Fibroblast of the aortic adventitia (primary cell): ENCODE data around the gene RAB40C. TPM values are rescaled to one million over a fixed set of nuclear protein-coding genes. Genes with fewer than 3 reads are reported as not detected.

Source experiments
- DNase-seq: peaks from one replicate; pipeline ENCODE4 v3.0.0-alpha.2; 2010; ENCODE audit warnings: low read depth
- H3K4me3 ChIP-seq: 2 replicates; pipeline ENCODE4 v1.5.1; 2011; ENCODE audit warnings: low read depth, mild to moderate bottlenecking, control low read depth, low read length, moderate library complexity
- CTCF ChIP-seq: IDR thresholded peaks from 2 replicates; pipeline ENCODE4 v1.5.1; 2011; ENCODE audit warnings: mild to moderate bottlenecking, low read length, control low read depth, inconsistent platforms; ENCODE audit not compliant: insufficient read depth
- total RNA-seq: library from RNA; depleted of rRNA; stranded (reverse); fragments of >200 nt; gene quantifications from 2 replicates; pipeline ENCODE4 v1.2.3, GENCODE V29; 2012; ENCODE audit warnings: low replicate concordance

The RAB40C gene
- total RNA-seq, 1 donor = 12.0 TPM

DNA sequence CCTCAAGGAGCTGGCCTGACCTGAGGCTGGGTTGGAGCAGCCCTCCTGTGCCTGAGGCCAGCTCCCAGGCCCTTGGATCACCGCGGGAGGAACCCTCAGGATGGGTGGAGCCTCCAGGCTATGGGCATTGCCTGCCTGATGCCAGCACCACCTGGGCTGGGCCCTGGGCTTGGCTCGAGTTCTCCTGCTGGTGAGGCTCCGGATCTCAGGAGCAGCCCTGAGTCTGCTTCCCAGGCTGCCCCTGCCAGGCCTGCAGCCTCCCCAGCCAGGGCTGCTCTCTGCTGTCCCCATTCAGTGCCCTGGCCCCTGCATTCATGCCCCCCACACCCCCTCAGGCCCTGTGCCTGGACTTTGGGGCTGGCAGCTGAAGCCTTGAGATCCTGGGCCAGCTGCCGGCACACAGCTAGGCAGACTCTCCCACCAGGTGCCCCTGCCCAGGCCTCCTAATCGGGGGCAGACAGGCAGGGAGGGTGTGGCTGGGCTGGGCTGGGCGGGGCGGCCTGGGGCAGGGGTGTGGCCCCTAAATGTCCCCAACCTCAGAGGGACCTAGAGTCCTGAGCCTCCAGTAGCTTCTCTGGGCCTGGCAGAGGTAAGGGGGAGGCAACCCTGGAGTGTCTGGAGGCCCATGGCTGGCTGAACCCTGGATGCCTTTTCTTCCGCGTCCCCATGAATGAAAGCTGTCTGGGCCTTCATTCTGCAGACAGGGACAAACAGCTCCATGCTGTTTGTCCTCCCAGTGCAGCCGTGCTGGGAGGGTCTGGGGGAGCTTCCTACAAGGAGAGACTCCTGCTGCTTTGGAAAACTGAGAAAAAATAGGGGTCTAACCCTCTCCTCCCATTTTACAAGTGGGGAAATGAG lies 21.2 kb upstream of the RAB40C start:
- TF ChIP-seq CTCF = no peak
- no peak for DNase-seq
- H3K4me3 ChIP-seq = peak overlapping the region; percentile 82

DNA sequence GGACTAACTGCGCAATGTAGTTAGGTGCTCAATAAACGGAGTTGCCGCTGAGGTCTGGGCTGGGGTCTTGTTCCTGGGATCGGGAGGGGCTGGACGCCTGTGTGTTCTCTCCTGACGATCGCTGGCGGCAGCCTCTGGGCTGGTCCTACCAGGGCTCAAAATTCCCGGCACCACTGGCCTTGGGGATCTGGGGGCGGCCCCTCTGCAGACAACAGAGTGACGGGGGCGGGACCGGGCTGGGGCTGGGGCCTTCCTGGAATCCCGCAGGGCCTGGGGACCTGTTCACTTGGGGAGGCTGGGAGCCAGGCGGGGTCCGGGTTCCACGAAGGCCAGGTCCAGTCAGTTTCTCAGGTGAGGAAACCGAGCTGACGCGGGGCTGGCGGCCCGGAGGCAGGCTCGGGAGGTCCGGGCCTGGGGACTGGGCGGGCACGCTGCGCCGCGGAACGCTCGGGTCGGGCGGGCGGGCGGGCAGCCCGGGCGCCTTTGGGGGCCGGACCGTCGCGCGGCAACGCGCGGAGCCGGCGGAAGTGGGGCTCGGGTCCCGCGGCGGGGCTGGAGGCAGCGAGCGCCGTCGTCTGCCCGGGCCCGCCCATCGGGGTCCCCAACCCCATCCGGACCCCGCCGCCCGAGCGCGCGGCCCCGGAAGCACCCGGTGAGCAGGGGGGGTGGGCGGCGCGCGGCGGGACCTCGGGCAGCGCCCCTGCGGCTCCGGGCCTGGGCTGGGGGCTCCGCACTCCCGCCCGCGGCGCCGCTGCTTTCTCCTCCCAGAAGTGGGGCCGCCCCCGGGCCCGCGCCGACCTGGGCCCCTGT lies 20.2 kb upstream of the RAB40C start, which contains the start of gene PIGQ:
Gene PIGQ, plus strand, starts transcription at position 524 of the 810 bp plus-strand sequence. CDS start 4,107 bp downstream, outside the sequence.
- H3K4me3 ChIP-seq = peak within 1 kb of the TSS; percentile 82
- TF ChIP-seq CTCF = no peak
- DNase-seq = peak; percentile 57

DNA sequence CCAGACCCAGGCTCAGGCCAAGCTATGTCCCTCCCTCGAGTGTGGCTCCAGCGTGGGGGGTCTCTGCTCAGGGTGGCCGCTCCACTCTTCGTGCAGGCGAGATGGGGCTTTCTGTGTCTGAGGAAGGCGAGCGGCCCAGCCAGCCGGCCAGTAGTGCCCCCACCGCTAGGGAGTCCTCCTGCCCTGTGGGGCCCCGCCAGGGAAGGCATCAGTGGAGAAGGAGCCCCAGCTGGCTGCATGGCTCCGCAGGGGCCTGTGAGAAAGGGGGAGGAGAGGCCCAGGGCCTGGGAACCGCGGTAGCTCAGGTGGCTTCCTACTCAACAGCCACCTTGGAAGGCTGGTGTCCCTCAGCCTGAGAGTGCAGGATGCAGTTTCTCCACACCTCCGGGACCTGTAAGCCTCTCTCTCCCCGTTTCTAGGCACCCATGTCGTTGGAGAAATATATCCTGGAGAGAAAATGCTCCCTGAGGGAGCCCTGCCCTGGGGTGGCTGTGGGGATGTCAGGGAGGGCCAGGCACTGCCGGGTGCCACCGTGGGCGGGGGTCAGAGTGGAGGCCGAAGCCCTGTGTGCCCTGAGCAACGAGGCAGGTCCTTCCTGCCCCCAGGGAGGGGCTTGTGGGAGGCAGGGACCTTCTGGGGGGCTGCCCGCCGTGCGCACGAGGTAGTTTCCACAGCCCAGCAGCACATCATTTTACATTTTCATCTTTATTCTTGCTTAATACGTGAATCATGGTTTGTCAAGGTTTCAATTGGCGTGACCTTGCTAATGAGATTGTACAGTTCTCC lies 16.8 kb upstream of the RAB40C start:
- H3K4me3 ChIP-seq = no peak overlapping the region
- DNase-seq = no peak
- TF ChIP-seq CTCF = no peak

DNA sequence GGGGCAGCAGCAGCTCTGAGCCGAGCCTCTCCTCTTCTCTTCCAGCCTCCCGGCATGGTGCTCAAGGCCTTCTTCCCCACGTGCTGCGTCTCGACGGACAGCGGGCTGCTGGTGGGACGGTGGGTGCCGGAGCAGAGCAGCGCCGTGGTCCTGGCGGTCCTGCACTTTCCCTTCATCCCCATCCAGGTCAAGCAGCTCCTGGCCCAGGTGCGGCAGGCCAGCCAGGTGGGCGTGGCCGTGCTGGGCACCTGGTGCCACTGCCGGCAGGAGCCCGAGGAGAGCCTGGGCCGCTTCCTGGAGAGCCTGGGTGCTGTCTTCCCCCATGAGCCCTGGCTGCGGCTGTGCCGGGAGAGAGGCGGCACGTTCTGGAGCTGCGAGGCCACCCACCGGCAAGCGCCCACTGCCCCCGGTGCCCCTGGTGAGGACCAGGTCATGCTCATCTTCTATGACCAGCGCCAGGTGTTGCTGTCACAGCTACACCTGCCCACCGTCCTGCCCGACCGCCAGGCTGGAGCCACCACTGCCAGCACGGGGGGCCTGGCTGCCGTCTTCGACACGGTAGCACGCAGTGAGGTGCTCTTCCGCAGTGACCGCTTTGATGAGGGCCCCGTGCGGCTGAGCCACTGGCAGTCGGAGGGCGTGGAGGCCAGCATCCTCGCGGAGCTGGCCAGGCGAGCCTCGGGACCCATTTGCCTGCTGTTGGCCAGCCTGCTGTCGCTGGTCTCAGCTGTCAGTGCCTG lies 15.7 kb upstream of the RAB40C start:
- DNase-seq = no peak
- no peak overlapping the region for H3K4me3 ChIP-seq
- TF ChIP-seq CTCF = no peak

GRCh38 chr16:575354-576196 lies 14.3 kb upstream of the RAB40C start:
- no peak for DNase-seq
- no peak for TF ChIP-seq CTCF
- H3K4me3 ChIP-seq = no peak overlapping the region
